HG03108 (cell line): Measurements from ENCODE around the gene RNF112.
"Not testable (repeated sequence)": the region's sequence is repeated elsewhere in the genome, so short reads cannot be mapped to it uniquely, and the experiment has no call there.

Source experiments
- ATAC-seq: cut with Tn5 transposase; IDR thresholded peaks from one replicate; pipeline ENCODE4 v1.9.1; 2021; ENCODE audit warnings: moderate library complexity; ENCODE audit not compliant: unreplicated experiment

Gene RNF112

DNA sequence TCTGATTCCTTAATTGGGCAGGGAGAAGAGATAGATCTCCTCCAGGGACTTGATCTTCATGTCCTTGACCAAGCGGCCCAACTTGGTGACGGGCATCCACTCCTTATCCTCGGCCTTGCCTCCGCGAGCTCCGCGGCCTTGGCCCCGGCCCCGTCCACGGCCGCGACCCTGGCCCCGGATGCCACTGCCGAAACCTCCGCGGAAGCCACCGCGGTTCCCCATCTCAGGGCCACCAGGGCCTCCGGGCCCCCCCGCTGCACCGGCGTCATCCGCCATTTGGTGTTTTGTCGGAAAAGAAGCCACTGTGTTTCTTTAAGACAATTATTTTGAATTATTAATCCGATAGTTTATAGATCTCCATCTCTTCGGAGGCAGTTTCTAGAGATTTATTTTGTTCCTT, 35.5 kb downstream of the RNF112 start:
- not testable (repeated sequence) for ATAC-seq

DNA sequence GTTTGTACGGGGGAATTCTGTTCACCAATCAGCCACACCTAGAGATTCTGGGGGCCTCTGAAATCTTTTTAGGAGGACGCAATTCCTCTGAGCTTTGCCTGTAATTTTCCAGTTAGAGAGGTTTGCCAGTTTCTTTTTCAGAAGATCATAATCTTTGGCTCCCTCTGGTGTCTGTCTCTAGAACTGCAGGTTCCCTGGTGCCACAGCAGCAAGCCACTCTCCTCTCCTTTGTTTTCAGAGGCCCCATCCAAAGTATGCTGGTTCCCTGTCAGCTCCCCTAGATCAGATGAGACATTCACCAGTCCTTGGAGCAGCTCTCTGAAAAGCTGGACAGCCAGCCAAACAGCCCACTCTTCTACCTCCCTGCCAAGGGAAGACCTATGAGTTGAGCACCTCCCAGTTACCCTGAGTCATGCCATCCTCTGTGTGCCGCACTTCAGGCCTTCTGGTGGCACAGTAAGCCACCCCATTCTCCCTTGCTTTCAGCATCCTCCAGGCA, 36.1 kb downstream of the RNF112 start:
- no peak for ATAC-seq

DNA sequence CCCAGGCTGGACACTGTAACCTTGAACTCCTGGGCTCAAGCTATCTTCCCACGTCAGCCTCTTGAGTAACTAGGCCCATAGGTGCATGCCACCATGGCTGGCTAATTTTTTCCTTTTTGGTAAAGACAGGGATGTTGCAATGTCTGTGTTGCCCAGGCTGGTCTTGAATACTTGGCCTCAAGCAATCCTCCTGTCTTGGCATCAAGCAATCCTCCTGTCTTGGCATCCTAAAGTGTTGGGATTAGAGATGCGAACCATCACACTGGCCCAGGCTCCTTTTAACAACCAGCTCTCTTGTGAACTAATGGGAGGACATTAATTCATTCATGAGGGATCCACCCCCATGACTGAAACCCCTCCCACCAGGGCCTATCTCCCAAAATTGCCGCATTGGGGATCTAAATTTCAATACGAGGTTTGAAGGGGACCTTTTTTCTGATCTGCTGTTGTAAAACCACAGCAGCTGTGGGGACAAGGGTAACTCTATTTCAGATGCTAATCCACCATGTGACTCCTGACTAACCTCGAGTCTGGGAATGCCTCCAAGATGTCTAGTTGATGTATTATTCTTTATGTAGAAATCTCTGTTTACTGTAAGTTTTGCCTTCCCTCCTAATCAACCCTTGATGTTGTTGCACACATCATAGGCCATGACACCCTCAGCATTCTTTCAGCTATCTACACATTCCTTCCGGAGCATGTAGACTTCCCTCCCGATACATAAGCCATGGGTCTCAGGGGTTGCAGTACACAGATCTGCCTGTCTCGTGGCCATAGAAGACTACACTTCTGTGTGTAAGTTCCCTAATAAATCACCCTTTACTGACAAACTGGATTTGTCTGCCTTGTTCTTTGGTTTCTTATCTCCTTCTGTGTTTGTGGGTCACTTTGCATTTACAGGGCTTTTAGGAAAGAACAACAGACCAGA, 37.6 kb downstream of the RNF112 start:
- ATAC-seq, result no peak

DNA sequence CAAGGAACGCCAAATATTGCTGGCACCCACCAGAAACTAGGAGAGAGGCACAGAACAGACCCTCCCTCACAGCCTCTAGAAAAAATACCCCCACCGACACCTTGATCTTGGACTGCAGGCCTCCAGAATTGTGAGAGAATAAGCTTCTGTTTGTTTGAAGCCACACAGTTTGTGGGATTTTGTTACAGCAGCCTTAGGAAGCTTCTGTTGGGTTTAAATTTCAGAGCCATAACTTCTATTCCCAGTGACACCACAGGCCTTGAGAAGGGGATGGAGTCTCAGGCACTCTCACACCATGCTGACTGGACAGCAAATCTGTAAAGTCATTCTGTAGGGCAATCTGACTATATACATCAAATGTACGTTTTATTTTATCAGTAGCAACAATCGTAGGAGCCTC, 38.6 kb downstream of the RNF112 start:
- no peak for ATAC-seq

DNA sequence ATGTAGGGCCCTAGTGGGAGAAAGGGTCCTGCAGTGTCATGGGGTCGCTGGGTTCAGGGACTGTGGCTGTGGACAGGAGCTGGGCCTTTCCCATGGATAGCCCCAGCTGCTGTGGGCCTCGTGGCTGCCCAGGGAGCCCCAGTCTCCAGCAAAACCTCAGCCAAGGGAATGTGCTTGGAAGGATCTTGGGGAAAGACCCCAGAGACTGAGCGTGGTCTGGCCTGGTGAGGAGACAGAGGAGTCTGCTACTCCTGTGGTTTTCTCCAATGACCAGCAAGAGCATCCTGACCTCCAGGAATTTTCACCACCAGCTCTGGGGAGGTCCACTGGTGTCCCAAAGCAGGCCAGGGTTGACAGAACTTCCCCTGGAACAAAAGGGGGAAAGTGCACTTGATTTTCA, 42.3 kb downstream of the RNF112 start:
- ATAC-seq, result no peak

DNA sequence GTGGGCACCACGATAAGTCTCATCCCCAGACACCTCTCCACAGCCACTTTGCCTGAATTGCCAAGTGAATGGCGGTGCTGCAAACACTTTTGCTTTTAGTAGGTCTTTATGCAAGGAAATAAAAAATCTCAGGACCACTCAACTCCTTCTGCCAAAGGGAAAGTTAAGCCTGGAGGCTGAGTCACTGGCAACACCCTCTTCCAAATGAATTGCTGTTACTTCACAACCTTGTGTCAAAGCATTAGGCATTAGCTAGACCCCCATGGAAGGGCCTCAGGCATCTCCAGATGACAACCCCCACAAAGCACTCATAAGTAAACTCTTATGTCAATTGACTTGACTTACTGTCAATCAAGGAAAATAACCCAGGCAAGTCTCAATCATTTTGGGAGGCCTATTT, 43.0 kb downstream of the RNF112 start:
- no peak for ATAC-seq

DNA sequence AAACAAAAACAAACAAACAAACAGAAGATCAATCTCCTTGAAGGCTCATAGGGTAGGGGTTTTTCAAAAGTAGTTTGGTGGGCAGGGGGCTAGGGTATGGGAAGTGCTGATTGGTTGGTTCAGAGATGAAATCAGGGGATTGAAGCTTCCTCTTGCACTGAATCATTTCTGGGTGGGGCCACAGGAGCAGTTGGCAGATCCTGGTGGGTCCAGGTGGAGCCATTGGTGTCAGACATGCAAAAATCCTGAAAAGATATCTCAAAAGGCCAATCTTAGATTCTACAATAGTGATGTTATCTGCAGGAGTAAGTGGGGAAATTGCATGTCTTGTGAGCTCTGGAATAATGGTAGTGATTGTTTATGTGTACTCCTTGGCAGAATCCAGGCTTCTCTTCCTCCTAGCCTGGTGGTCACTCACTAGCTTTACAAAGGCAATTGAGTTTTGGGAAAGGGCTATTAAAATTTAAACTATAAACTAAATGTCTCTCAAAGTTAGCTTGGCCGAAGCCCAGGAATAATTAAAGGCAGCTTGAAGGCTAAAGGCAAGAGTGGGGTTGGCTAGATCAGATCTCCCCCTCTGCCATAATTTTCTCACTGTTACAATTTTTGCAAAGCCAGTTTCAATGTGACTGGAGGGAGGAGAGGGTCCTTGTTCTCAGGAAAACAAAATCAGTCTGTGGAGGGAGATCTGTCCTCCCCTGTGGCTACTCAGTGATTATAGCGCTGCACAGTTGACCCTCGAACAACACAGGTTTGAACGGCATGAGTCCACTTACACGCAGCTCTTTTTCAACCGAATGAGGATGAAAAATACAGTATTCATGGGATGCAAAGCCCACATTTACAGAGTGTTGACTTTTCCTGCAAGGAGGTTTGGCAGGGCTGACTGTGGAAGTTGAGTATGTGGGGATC, 45.2 kb downstream of the RNF112 start:
- ATAC-seq, result no peak

DNA sequence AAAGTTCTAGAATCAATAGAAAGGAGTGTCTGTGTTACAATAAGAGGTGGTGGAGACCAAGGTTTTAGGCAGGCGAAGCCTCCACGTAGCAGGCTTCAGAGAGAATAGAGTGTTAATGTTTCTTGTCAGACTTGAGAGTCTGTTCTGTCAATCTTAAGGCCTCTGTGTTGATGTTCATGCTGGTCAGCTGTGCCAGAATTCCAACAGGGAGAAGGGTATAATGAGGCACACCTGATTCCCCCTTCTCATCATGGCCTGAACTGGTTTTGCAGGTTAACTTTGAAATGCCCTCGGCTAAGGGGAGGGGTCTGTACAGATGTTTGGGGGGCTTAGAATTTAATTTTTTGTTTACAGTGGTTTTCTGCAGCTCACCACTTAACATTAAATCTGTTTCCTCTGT, 46.0 kb downstream of the RNF112 start:
- no peak for ATAC-seq

DNA sequence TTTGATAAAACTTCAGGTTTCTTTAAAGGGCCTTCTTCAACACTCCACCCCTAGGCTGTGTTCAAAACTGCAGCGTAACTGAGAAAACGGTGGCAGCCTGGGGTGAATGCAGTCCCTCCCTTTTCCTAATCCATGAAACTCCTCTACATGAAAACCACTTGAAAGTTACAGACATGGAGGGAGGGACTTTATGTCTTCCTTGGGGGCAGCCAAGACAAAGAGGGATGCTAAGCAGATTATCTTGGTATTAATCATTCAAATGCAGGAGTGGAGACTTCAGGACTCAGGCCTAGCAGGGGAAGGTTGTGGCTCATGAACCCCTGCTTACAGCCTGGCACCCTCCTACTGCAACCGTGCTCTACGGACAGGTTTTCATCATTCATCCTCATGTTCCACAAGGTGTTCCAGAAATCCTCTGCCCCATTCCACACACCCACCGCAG, 46.8 kb downstream of the RNF112 start:
- no peak for ATAC-seq

DNA sequence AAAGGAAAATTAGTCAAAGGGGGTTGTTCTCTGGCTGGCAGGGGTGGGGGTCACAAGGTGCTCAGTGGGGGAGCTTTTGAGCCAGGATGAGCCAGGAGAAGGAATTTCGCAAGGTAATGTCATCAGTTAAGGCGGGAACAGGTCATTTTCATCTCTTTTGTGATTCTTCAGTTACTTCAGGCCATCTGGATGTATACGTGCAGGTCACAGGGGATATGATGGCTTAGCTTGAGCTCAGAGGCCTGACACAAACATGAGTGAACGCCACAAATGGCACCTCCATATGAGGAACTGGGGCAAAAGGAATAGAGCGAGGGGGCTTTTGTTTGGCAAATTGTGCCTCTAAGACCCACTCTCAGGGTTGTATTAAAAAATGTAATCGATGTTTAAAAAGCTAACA, 47.4 kb downstream of the RNF112 start:
- not testable (repeated sequence) for ATAC-seq

DNA sequence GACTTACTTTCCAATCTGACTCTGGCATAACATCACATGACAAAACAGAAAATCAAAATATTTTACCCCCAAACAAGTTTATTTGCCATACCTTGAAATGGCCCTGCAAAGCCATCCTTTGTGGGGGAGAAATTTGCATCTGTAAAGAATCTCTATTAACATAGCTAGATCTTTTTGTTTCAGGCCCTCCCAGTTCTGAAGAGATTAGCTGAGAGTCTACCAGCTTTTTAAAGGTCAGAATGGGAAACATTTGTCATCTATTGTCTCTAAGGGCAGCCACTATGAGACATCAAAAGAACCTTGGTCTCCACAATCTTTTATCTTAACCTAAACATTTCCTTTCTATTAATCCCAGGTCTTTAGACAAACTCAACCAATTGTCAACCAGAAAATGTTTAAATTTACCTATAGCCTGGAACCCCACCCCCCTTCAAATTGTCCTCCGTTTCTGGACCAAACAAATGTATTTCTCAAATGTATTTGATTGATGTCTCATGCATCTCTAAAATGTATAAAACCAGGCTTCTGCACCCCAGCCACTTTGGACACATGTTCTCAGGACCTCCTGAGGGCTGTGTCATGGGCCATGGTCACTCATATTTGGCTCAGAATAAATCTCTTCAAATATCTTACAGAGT, 48.1 kb downstream of the RNF112 start:
- ATAC-seq, result not testable (repeated sequence)

DNA sequence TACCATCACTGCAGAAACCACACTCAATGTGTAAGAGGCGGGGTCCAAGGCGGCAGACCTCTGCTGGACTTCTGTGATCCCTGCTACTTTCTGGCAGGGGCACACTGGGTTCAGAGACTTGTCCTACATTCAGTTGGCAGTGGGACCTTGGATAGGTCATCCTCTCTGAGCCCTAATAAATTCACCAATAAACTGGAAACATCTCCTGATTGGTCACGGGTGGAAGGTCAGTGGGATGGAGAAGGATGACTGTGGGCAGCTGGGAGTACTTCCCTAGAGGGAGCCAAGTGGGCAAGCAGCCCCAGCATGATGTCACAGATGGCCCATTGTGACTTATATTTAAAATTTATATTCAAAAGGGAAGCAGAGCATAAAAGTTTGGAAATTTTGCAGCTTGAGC, 49.7 kb downstream of the RNF112 start:
- no peak for ATAC-seq

DNA sequence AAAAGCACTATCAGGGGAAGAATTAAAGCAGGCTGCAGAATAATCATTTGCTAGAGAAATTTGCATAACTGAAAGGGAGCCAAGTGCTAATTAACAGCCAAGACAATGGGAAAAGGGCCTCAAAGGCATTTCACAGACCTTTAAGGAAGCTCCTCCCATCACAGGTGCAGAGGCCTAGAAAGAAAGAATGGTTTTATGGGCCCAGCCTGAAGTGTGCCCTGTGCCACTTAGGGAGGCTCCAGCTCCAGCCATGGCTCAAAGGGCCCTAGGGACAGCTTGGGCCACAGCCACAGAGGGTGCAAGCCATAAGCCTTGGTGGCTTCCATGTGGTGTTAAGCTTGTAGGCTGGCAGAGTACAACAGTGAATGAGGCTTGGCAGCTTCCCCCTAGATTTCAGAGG, 50.1 kb downstream of the RNF112 start:
- ATAC-seq, result no peak

DNA sequence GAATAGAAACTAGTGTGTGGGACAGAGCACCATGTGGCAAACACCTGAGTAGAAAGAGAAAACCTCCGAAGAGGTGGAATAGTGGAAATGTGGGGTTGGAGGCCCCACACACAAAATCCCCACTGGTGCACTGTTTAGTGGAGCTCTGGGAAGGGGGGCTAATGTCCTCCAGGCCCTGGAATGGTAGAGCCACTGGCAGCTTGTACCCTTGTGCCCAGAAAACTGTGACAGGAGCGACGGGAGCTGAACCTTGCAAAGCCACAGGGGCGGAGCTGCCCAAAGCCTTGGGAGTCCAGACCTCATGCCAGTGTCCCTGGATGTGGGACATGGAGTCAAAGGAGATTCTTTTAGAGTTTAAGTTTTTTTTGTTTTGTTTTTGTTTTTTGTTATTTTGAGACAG, 50.6 kb downstream of the RNF112 start:
- ATAC-seq, result no peak

DNA sequence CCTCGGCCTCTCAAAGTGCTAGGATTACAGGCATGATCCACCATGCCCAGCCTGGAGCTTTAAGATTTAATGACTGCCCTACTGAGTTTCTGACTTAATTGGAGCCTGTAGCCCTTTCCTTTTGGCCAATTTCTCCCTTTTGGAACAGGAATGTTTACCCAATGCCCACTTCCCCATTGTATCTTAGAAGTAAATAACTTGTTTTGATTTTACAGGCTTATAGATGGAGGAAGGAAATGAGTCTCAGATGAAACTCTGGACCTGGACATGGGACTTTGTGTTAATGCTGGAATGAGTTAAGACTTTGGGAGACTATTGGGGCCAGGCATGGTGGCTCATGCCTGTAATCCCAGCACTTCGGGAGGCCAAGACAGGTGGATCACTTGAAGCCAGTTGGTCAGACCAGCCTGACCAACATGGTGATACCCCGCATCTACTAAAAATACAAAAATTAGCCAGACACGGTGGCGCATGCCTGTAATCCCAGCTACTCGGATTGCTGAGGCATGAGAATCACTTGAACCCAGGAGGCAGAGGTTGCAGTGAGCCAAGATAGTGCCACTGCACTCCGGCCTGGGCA, 51.5 kb downstream of the RNF112 start:
- not testable (repeated sequence) for ATAC-seq

DNA sequence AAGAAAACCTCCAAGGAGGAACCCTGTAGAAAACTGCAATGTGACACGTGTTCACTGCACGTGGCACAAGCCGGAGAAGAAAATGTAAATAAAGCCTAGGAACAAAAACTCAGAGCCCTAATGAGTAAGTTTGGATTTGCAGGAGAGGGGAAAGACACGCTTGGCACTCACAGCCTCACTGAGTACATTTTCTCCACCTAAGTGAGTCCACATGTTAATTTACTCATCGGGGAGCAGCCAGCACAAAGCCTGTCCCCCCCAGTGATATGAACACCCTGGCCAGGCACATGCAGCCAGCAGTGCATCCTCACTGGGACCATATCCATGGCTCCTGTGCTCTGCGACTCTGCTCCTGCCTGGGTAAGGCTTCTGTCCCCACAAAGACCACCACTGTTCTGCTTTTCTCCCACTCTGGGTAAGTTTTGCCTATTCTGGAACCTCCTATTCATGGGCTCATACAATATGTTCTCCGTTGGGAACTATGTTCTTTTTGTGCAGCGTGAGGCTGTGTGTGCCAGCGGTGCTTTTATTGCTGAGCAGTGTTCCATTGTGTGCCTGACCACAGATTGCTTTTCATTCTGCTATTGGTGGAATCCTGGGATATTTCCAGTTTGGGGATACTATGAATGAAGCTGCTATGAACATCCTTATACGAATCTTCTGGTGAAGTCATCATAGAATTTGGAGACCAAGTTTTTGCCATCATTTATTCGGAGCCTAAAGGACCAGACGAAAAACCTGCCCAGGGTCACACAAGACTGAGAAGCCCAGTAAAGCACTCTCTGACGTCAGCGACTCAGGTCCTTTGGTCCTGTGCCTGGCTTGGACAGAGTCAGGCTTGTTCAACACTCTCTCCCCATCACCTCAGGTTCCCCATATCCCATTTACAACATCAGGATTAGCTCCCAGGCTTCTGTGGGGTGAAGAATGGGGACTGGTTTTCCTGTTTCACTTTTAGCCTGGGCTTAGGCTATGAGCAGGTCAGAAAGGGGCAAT, 53.3 kb downstream of the RNF112 start:
- no peak for ATAC-seq
